H1 (cell line): ENCODE measurements around the gene MDH1. TPM values are rescaled to one million over a fixed set of nuclear protein-coding genes. Genes with fewer than 3 reads are reported as not detected.

Source experiments
- CTCF ChIA-PET: fragments of 300-600 bp; sonication (Branson Sonifier 250); formaldehyde crosslinking; loops from one replicate; lab custom pipeline; 2021; ENCODE audit not compliant: partially characterized antibody; lab: Charles Lee
- POLR2A ChIA-PET: fragments of 300-600 bp; sonication (Branson Sonifier 250); formaldehyde crosslinking; loops from one replicate; lab custom pipeline; 2021; ENCODE audit warnings: inconsistent platforms; ENCODE audit not compliant: partially characterized antibody; lab: Charles Lee
- DNase-seq, 2 experiments: peaks; one replicate each; pipeline versions ENCODE4 v3.0.0 to v3.0.0-alpha.2; 2010 to 2022; ENCODE audit warnings: low spot score in 2 of 2, low read depth in 1 of 2, mixed read lengths in 1 of 2
- FAIRE-seq: peaks from 2 replicates; lab custom pipeline; 2011; peaks lifted over from hg19 to GRCh38; lab: Jason Lieb, UNC
- H2AFZ ChIP-seq: 2 replicates; pipeline ENCODE4 v1.8.1; 2012; ENCODE audit warnings: low read length, inconsistent platforms
- H2AK5ac ChIP-seq: 2 replicates; pipeline ENCODE4 v1.6.1; 2013; ENCODE audit warnings: low read depth, low read length
- H2BK120ac ChIP-seq: replicated peaks from 2 replicates; pipeline ENCODE3; 2013; ENCODE audit warnings: low read depth, low read length, inconsistent platforms
- H2BK12ac ChIP-seq: 2 replicates; pipeline ENCODE4 v1.6.1; 2013; ENCODE audit warnings: low read depth, low read length
- H2BK15ac ChIP-seq: 2 replicates; pipeline ENCODE4 v1.6.1; 2013; ENCODE audit warnings: low read length
- H2BK20ac ChIP-seq: 2 replicates; pipeline ENCODE4 v1.6.1; 2013; ENCODE audit warnings: low read length
- H2BK5ac ChIP-seq: 2 replicates; pipeline ENCODE4 v1.6.1; 2013; ENCODE audit warnings: low read depth, low read length
- H3K14ac ChIP-seq: 2 replicates; pipeline ENCODE4 v1.6.1; 2013; ENCODE audit warnings: inconsistent platforms; ENCODE audit not compliant: insufficient read length
- H3K18ac ChIP-seq: 2 replicates; pipeline ENCODE4 v1.6.1; 2013; ENCODE audit warnings: low read length; ENCODE audit errors: extremely low read depth
- H3K23ac ChIP-seq: 2 replicates; pipeline ENCODE4 v1.6.1; 2013; ENCODE audit warnings: inconsistent platforms; ENCODE audit not compliant: insufficient read length
- H3K23me2 ChIP-seq: 2 replicates; pipeline ENCODE4 v1.6.1; 2013; ENCODE audit warnings: low read depth, low read length
- H3K27ac ChIP-seq: 2 replicates; pipeline ENCODE4 v1.6.1; 2011; ENCODE audit warnings: low read depth, low read length, inconsistent platforms
- H3K27me3 ChIP-seq, 4 experiments: replicated peaks in 1 of 4; 1 replicate in 1 of 4; 2 replicates in 3 of 4; pipeline versions ENCODE4 v1.6.1 to v1.8.1; 2011 to 2013; ENCODE audit warnings: low read length in 3 of 4, mild to moderate bottlenecking in 3 of 4, inconsistent platforms in 2 of 4, mixed read lengths in 2 of 4, moderate library complexity in 1 of 4; ENCODE audit not compliant: control insufficient read depth in 3 of 4, insufficient read depth in 3 of 4; ENCODE audit errors: extremely low read depth in 1 of 4
- H3K36me3 ChIP-seq, 4 experiments: 2 replicates each; pipeline versions ENCODE4 v1.6.1 to v1.8.1; 2011 to 2013; ENCODE audit warnings: mild to moderate bottlenecking in 4 of 4, low read length in 3 of 4, moderate library complexity in 2 of 4, control low read depth in 1 of 4, inconsistent platforms in 1 of 4; ENCODE audit not compliant: insufficient read depth in 4 of 4, control insufficient read depth in 2 of 4
- H3K4ac ChIP-seq: replicated peaks from 2 replicates; pipeline ENCODE3; 2013; ENCODE audit warnings: low read length, low read depth, mixed read lengths, inconsistent platforms; ENCODE audit not compliant: insufficient read length
- H3K4me1 ChIP-seq, 4 experiments: replicated peaks in 1 of 4; 1 replicate in 1 of 4; 2 replicates in 3 of 4; pipeline versions ENCODE4 v1.6.1 to v1.8.1; 2011 to 2013; ENCODE audit warnings: low read length in 3 of 4, inconsistent platforms in 2 of 4, mixed read lengths in 1 of 4; ENCODE audit not compliant: insufficient read depth in 4 of 4, control insufficient read depth in 3 of 4
- H3K4me2 ChIP-seq, 2 experiments: 2 replicates each; pipeline versions ENCODE4 v1.6.1 to v1.8.1; 2011 to 2013; ENCODE audit warnings: low read depth in 2 of 2, low read length in 2 of 2, control low read depth in 1 of 2, inconsistent platforms in 1 of 2, mild to moderate bottlenecking in 1 of 2; ENCODE audit not compliant: insufficient read depth in 1 of 2
- H3K4me3 ChIP-seq, 4 experiments: fragments of 200-600, 300-600 bp in 1 of 4; sonication (generic), shearing (Covaris generic), sonication (Bioruptor Twin) in 1 of 4; 2 replicates each; pipeline versions ENCODE4 v1.5.1 to v1.8.1; 2011 to 2016; ENCODE audit warnings: low read length in 4 of 4, low read depth in 3 of 4, control low read depth in 2 of 4, inconsistent platforms in 2 of 4, mild to moderate bottlenecking in 2 of 4, mixed read lengths in 1 of 4, moderate library complexity in 1 of 4; ENCODE audit not compliant: insufficient read depth in 2 of 4; ENCODE audit errors: extremely low read depth in 1 of 4
- H3K56ac ChIP-seq: replicated peaks from 2 replicates; pipeline ENCODE3; 2013; ENCODE audit warnings: low read depth, mild to moderate bottlenecking, mixed read lengths, low read length, inconsistent platforms; ENCODE audit not compliant: insufficient read length
- H3K79me1 ChIP-seq: 2 replicates; pipeline ENCODE4 v1.6.1; 2013; ENCODE audit warnings: low read depth, low read length, control low read depth
- H3K79me2 ChIP-seq, 2 experiments: 2 replicates each; pipeline versions ENCODE4 v1.6.1 to v1.8.1; 2012 to 2013; ENCODE audit warnings: low read length in 2 of 2, mild to moderate bottlenecking in 2 of 2, inconsistent platforms in 1 of 2; ENCODE audit not compliant: insufficient read depth in 2 of 2, control insufficient read depth in 1 of 2
- H3K9ac ChIP-seq, 4 experiments: replicated peaks in 1 of 4; 1 replicate in 1 of 4; 2 replicates in 3 of 4; pipeline versions ENCODE4 v1.6.1 to v1.8.1; 2011 to 2013; ENCODE audit warnings: low read depth in 3 of 4, low read length in 3 of 4, control low read depth in 2 of 4, mild to moderate bottlenecking in 2 of 4, moderate library complexity in 2 of 4, inconsistent platforms in 1 of 4; ENCODE audit errors: extremely low read depth in 1 of 4
- H3K9me3 ChIP-seq, 2 experiments: 2 replicates each; pipeline versions ENCODE4 v1.6.1 to v1.8.1; 2012 to 2013; ENCODE audit warnings: mild to moderate bottlenecking in 2 of 2, moderate library complexity in 2 of 2, control low read depth in 1 of 2, inconsistent platforms in 1 of 2, low read depth in 1 of 2, low read length in 1 of 2, mixed read lengths in 1 of 2; ENCODE audit not compliant: insufficient read depth in 2 of 2
- H4K20me1 ChIP-seq, 2 experiments: replicated peaks in 1 of 2; 2 replicates each; pipeline versions ENCODE3 to v1.8.1; 2011 to 2013; ENCODE audit warnings: inconsistent platforms in 2 of 2, low read length in 2 of 2, mild to moderate bottlenecking in 1 of 2; ENCODE audit not compliant: insufficient read depth in 2 of 2, control insufficient read depth in 1 of 2
- H4K5ac ChIP-seq: 2 replicates; pipeline ENCODE4 v1.6.1; 2013; ENCODE audit warnings: low read length, low read depth, mixed read lengths, inconsistent platforms; ENCODE audit not compliant: insufficient read length
- H4K8ac ChIP-seq: 2 replicates; pipeline ENCODE4 v1.8.0; 2013; ENCODE audit warnings: mild to moderate bottlenecking, moderate library complexity, low read length, inconsistent platforms; ENCODE audit not compliant: insufficient read depth; ENCODE audit errors: extremely low read depth
- H4K91ac ChIP-seq: replicated peaks from 2 replicates; pipeline ENCODE3; 2013; ENCODE audit warnings: low read length, mixed read lengths, inconsistent platforms; ENCODE audit not compliant: insufficient read length
- CBX5 ChIP-seq: fragments of 300-800, 300-1000 bp; sonication (generic); IDR thresholded peaks from 2 replicates; pipeline ENCODE4 v1.7.1; 2016; ENCODE audit warnings: antibody characterized with exemption, low read length, low read depth
- EP300 ChIP-seq, 2 experiments: IDR thresholded peaks; 1 replicate in 1 of 2; 2 replicates in 1 of 2; pipeline ENCODE4 v1.6.1; 2011 to 2012; ENCODE audit warnings: low read depth in 2 of 2, low read length in 2 of 2, mild to moderate bottlenecking in 2 of 2, borderline replicate concordance in 1 of 2, inconsistent platforms in 1 of 2, moderate library complexity in 1 of 2
- HDAC6 ChIP-seq: IDR thresholded peaks from one replicate; pipeline ENCODE4 v1.7.1; 2012; ENCODE audit warnings: low read depth, mild to moderate bottlenecking, inconsistent platforms, low read length, moderate library complexity
- POU5F1 ChIP-seq: IDR thresholded peaks from 2 replicates; pipeline ENCODE4 v1.6.1; 2011; ENCODE audit warnings: low read depth, mild to moderate bottlenecking, low read length, moderate library complexity
- SP2 ChIP-seq: IDR thresholded peaks from 2 replicates; pipeline ENCODE4 v1.6.1; 2012; ENCODE audit warnings: mild to moderate bottlenecking, low read length, inconsistent platforms
- TEAD4 ChIP-seq: IDR thresholded peaks from 2 replicates; pipeline ENCODE4 v1.6.1; 2012; ENCODE audit warnings: low read depth, low read length, inconsistent platforms, mixed read lengths
- WGBS, 2 experiments: shearing (Covaris generic) in 1 of 2; methylation state at CpG; one replicate each; pipeline versions ENCODE4 v1.1.6 to v1.1.7; 2013 to 2015; ENCODE audit warnings: low lambda C conversion rate in 2 of 2, mixed read lengths in 2 of 2, inconsistent platforms in 1 of 2, low coverage in 1 of 2, missing lambda C conversion rate in 1 of 2; ENCODE audit not compliant: insufficient replicate concordance in 2 of 2, insufficient coverage in 1 of 2, insufficient read length in 1 of 2; ENCODE audit errors: extremely low coverage in 1 of 2, missing lambda C conversion rate in 1 of 2; 5-methylcytosine and 5-hydroxymethylcytosine counted together
- polyA plus RNA-seq, 7 experiments: library from polyadenylated mRNA; depleted of rRNA in 3 of 7; stranded (reverse) in 5 of 7; unstranded in 2 of 7; fragments of >200 nt in 5 of 7; fragments of 200-250 nt in 2 of 7; gene quantifications; 1 replicate in 5 of 7; 2 replicates in 1 of 7; 4 replicates in 1 of 7; pipeline versions ENCODE4 v1.2.1 to v1.2.3, GENCODE V29; 2011 to 2013; ENCODE audit warnings: missing spikeins in 2 of 7, mixed read lengths in 2 of 7
- total RNA-seq: library from RNA; stranded (reverse); fragmentation: NEBNext Ultra II Directional; extraction: Animal tissue kit (Norgen Biotek cat#: 25700); gene quantifications from 2 replicates; pipeline ENCODE4 v1.2.1, GENCODE V29; 2021

Gene MDH1
- total and polyA plus RNA-seq, 2 of the 8 experiments (the other 6 are each of a cell fraction or from before 2014, with no cell fraction given) = 353 to 376 TPM

DNA sequence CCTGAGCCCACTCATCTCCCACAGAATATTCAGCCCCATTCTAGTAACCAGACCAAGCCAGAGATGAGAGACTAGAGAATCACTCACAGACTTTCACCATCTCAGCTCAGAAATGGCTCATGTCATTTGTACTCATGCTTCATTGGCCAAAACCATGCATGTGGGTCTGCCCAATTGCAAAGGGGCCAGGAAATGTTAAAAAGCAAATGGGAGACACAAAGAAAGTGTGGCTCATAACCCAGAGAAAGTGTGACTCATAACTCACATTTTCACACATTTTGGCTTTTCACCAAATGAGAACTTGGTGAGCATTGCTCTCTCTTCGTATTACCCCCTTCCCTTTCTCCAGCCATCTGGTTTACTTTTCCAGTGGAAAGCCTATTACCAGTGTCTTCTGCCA lies 66.2 kb downstream of the MDH1 start:
- no peak overlapping the region for H3K4me3 ChIP-seq
- POLR2A ChIA-PET = interaction anchor here (1.2 kb wide), 1 partner anchor 11 kb away, joined by 4 read pairs; no protein-coding TSS in a partner anchor
- H3K9me3 ChIP-seq = peaks cover 0 to 4% of the 10 kb centered on the region in 2 experiments; a peak in 1 of 4 replicates
- WGBS, 2 experiments = 91% methylated on average over 1 of the region's 1 CpG; no CpG with 5 or more reads in 1 of the 2 experiments
- no peak overlapping the region for H2BK120ac ChIP-seq
- H4K8ac ChIP-seq = no peak overlapping the region
- H3K4me1 ChIP-seq = no peaks in the 10 kb centered on the region
- TF ChIP-seq HDAC6 (no peak), TEAD4 (no peak), EP300 (IDR thresholded peaks at IDR 0.05; ENCODE audit: borderline replicate concordance in 1 of 2, low read depth in 2 of 2, low read length in 2 of 2) (no peak), POU5F1 (no peak), SP2 (no peak), CBX5 (no peak)
- no peaks in the 10 kb centered on the region; the same call in 1 of the 2 replicates for H3K79me1 ChIP-seq
- no peak overlapping the region for H4K5ac ChIP-seq
- DNase-seq = no peak
- H2AK5ac ChIP-seq = no peak overlapping the region
- H3K4me2 ChIP-seq = no peak overlapping the region
- no peak overlapping the region for H2BK20ac ChIP-seq
- no peak overlapping the region for H3K23ac ChIP-seq
- no peak overlapping the region for H2BK12ac ChIP-seq
- no peaks in the 10 kb centered on the region for H3K36me3 ChIP-seq
- no peak overlapping the region for H3K14ac ChIP-seq
- no peaks in the 10 kb centered on the region for H3K27me3 ChIP-seq
- H3K27ac ChIP-seq = no peak overlapping the region
- H3K23me2 ChIP-seq = no peaks in the 10 kb centered on the region
- H2AFZ ChIP-seq = no peak overlapping the region
- no peak overlapping the region for H2BK5ac ChIP-seq
- FAIRE-seq = no peak
- no peak overlapping the region for H4K91ac ChIP-seq
- no peak overlapping the region for H3K56ac ChIP-seq
- H3K18ac ChIP-seq = no peak overlapping the region
- no peak overlapping the region for H2BK15ac ChIP-seq
- H3K9ac ChIP-seq = no peak overlapping the region
- CTCF ChIA-PET = no interaction called here
- no peaks in the 10 kb centered on the region for H4K20me1 ChIP-seq
- no peak overlapping the region for H3K4ac ChIP-seq
- no peaks in the 10 kb centered on the region for H3K79me2 ChIP-seq
